Hematopoietic multipotent progenitor cell treated with erythropoietin and hydrocortisone succinate and interleukin-3 and kit ligand, for 8 days (in vitro differentiated cells): Measurements from ENCODE around the gene GATA3.

Experiments used
- DNase-seq: peaks from one replicate; pipeline ENCODE4 v3.0.0-alpha.2; 2015

GATA3 gene

GRCh38 chr10:8037941-8038894 lies 16.3 kb upstream of the GATA3 start:
- DNase-seq: no peak

- DNase-seq: no peak
These were observed 15.1 kb upstream of the GATA3 start for GRCh38 chr10:8039321-8039881.

GRCh38 chr10:8040651-8041050 lies 13.8 kb upstream of the GATA3 start:
- DNase-seq: no peak

- no peak for DNase-seq
These were observed 13.1 kb upstream of the GATA3 start for GRCh38 chr10:8041284-8041991.

DNA sequence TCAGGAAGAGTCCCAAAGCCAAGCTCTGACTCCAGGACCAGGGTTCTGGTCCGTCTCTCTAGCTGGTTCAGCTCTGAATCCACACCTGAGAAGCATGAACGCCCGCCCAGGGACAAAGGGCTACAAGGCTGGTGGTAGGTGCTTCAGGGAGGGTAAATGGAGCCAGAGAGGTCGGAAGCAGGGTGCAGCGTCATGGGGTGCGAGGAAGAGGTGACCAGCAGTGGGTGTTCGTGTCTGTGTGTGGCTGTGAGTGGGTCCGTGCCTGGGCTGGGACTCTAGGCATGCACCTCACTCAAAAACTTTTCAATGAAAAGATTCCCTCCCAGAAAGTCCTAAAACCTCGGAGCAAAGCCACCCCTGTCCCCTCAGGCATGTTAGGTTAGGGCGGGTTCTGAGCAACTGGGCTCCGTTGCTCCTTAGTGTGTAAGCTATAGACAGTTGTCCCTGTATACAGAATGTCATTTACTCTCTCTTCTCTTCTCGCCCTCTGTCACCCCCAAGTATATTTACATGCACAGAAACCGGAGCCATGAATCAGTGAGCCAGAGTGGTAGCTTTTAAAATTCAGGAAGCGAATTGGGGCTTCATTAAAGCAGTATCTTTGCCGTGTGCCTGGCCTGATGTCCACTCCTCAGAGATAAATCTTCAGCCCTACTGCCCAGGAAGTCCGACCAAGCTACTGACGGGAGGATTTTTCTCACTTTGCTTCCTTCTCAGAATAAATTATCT lies 12.3 kb upstream of the GATA3 start:
- no peak for DNase-seq

DNA sequence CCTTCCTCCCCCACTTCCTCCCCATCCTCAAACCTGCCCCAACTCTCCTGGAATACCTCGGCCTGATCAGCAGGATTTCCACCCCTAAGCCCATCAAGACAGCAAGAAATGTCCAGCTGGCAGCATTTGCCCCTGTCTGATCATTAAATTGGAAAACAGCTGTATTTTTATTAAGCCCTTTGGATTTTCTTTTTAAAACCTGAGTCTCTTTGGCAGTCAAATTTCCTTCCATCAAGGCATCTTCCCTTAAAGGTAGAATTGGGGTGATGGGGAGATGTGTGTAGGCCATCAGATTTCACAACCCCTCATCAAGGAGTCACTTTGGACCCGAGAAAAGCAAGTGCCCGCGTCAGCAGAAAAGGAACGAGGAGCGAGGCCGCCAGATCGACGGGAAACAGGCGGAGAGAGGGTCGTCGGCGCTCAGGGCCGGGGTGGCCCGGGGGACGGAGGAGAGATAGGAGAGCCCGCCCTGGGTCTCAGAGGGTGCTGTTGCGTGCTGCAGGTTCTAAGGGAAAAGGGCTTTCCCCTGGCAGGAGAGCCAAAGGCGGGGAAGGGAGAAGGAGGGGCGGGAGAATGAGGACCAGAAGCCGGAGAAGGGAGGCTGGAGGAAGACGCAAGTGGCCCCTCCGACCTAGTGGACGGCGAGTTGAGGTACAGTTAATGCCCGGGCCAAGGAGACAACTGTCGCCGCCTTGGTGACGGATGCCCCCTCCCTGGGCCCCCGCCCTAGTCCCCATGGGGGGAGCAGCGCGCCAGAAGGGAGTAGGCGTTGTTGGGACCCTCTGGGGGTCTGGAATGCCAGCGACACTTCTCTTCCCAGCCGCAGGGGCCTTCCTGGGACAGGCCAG lies 11.5 kb upstream of the GATA3 start:
- DNase-seq: no peak

DNA sequence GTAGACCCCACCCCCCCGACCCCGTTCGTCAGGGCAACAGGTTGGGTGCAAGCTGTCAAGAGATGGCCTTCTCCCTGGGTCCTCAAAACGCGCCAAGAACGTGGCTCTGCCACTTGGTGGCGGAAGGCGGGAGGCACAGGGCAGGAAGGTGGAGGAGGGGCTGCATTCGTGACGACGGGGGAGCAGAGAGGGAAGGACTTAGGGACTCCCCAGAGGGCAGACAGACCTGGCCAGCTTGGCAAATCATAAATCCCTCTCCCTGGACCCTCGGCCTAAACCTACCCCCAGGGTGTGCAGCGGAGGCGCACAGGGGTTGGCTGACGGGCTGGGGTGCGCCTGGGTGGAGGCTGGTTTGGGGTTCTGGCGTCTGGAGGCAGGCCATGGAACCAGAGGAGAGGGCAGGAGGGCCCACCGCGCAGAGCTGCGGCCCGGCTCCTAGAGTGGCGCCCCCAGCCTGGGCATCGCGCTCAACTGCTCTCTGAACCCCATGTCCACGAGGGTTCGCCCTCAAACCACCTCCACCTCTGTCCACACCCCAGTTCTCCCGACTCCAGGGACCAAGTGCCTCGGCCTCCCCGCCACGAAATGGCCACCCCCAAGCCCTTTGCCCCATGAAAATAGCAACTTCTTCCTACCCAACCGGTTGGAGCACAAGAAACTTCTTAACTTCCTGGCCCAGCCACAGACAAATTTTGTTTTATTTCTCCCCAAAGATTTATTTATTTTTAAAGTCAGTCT lies 10.8 kb upstream of the GATA3 start:
- DNase-seq: no peak

DNA sequence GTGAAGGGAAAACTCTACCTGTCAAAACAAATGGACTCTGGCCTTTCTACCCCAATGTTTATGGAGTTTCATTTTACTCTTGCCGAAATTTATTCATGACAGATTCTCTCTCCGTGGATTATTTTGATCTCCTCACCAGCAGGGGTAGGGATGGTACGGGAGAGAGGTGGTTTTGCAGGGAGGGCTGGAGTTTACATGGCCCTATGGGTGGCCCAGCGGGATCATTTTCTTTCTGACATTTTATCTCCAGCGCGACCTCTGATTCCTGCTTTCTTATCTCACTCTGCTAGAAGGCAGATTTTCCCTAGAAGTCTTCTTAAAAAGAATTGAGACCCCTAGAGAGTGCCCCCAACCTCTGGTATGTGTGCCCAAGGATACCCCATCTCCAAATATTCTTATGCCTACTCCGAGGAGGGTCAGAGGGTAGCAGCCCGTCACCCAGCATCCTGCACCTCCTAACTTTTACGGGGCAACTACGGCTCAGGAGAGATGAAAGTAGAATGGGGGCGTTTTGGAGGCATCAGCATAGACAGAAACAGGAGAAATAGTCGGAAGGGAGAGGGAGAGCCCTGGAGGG lies 10.1 kb upstream of the GATA3 start:
- no peak for DNase-seq

DNA sequence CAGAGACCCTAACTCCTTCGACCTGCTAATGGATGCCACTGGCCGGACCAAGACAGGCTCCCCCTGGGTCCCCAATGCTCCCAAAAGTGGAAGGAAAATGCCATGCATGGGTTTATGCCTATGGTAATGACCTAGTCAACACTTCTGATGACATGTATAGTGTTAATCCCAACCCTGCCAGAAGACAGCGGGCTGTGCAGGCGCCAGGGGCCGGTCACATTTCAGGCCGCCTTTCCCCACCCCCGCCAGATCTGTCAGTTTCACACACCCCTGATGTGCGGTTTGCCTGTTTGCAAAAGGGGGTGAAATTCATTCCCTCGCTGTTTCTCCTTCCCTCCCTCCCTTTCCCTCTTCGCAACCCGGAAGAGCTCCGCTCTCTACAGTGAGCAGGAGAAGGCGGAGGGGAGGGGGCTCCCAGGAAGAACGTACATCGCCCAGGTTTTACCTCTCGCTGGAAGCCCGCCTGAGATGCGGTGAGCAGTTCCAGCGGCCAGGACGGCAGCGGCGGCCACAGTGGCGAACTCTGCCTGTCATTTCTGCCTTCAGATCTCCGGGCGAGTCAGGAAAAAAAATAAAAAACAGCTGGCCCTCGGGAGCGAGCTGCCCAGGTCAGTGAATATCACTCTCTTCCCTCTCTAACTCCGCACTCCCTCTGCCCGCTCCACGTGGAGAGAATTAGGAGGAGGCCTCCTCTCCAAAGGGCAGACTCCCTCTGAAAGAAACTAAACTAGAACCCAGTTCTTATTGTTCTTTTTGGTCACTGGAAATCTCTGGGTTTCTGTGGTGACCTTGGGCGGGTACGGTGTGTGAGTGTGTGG lies 9.4 kb upstream of the GATA3 start:
- DNase-seq: no peak

DNA sequence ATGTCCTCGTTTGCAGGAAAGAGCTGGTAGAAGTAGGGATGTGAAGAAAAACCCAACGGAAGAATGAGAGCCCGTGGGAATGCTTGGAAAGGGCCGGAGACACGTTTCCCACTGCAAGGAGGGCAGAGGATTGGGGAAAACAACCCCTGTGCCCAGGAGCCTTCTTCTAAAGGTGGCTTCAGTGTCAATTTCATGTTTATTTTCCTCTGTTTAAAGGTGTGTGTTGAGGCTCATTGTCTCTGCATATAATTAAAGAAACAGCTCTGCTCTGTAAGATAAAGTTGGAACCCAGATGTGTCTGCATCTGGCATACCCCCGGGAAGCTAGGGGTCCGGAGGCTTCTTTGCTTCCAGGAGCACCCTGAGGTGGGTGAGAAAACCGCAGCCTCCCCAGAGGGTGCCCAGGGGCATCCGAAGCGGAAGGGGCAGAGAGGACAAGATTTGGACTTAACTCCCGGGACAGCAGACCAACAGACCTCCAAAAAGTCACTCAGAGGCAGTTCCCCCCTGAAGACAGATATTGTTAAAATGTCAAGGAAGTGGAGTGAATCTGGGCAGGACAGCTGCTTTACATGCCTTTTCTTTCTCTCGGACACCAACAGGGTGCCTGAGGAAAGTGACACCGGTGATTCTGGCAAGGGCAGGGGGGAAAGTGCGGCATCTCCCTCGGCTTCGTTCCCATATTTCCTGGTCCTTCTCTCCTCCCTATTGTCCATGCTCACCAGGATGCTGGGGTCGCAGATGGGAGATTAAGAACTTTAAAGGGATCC lies 8.6 kb upstream of the GATA3 start:
- no peak for DNase-seq

DNA sequence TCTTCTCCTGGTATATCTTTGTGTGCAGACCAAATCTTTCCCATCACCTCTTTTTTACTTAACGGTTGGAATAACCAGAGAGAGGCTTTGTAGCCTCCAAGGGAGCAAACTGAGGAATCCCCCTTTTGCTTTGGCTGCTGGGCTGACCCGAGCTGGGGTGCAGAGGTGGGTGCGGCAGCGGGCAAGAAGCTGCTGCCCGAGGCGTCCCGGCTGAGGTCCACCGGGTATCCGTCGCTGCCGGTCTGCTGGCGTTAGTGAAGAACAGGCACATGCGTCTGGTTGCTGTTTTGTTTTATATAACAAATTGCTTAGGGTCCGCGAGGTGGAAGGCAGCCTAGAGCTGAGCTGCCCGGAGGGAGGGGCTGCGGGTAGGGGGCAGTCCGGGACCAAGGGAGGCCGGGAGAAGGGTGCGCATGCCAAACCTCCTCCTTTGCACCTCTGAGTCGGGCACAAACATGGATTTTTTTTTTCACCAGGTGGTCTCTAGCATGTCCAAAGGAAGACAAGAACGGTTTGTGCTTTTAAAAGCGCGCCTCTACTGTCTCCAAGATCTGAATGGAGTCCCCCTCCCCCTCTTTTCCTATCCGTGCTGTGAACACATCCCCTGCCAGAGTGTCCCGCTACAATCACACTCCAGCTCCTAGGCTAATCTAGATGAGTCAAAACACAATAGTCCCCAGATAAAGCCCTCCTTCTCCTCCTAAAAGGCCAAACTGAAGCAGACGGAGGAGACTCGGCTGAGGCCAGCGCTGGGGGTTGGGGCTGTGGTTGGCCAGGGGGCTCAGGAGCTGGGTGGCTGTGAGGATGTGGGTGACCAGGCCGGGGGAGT lies 6.8 kb upstream of the GATA3 start:
- DNase-seq: no peak

- DNase-seq: no peak
These were observed 6.0 kb upstream of the GATA3 start for GRCh38 chr10:8048281-8049008.

- DNase-seq: no peak
These were observed 5.2 kb upstream of the GATA3 start for GRCh38 chr10:8049045-8049864.

DNA sequence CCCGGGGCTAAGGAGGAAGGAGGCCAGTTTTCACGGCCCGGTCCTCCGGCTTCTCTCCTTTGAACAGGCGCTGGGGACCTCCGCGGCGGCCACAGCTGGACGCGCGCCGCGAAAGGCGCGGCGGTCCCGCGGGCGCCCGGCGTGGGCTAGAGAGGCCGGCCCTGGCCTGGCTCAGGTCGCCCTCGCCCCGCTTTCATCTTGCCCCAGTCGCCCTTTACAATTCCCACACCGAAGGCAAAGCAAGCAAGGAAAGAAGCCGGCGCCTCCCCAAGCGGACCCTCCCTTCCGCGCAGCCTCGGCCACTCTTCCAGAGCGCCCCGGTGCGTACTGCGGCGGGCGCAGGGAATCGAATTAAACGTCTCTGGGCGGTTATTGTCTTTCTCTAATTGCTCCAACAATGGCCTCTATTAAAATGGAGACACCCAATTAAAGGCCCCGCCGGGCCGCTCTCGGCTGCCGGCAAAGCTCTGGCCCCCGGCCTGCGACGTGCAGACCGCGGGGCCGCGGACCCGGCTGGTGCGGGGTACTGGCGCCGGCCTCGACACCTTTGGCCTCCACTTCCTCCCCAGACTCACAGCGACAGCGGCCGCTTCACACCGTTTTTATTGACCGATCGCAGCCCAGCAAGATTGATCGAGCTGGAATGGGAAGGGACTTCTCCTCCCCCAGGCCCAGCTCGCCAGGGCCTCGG lies 4.5 kb upstream of the GATA3 start:
- no peak for DNase-seq

DNA sequence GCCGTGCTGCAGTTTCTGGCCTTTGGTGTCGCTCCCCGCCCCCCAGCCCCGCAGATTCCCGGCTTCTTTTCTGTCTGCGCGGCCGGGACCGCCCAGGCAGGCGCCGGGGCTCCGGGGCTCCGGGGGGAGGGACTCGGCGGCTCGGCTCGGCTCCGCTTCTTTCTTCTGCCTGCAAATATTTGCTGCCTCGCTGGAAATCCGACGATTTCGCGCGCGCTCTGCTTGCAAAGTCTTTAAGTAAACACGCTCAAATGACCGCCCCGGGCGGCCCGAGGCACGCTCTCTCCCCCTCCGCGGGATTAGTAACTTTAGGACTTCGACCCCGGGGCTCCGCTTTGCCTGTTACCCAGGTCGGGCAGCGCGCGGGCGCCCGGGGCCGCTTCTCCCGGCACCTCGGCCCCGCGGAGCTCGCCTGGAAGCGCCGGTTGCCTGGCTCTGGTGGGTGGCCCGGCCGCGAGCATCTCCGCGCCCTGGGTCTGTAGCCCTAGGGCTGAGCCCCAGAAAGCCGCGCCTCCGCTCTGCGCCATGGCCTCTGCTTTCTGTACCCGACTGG lies 3.9 kb upstream of the GATA3 start:
- no peak for DNase-seq
